ENCODE measurements around the gene TWIST2.
A peak's percentile ranks its signal among the peaks of the same experiment; 100 is the strongest.

TWIST2 gene

GRCh38 chr2:238890618-238891456 is 43.0 kb downstream of the TWIST2 start:
- no peak for DNase-seq (ENCODE audit: low spot score)

DNA sequence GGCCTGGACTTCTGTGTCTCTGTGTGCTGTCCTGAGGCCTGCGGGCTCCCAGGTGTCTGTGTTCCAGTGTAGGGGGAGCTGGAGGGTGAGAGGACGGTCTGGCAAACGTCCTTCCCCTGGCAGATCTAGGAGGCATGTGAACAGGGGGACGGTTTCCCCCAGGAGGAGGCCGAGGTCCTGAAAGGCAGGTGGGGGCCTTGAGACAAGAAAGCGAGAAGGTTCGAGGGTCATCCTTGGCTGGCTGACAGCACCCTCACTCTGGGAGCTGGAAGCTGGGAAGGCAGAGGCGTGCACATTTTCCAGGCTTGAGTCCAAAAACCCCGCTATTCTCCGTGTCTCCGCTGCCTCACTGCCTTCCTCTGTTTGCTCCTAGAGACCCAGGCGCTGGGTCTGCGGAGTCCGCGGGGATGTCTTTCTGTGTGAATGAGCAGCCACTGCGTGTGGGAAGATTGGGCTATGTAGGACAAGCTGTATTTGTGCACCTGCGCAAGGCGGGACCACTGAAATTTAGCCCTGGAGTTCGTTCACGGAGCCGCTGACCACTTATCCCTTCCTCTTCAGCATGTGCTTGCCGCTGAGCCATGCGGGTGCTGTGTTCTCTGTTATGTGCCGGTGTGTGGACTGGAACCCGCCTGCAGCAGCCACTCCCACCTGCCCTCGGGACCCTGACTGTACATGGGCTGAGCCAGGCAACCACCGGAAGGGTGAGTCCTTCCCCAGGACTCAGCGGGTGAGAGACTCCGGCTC is 43.7 kb downstream of the TWIST2 start:
- DNase-seq (ENCODE audit: low spot score): no peak

DNA sequence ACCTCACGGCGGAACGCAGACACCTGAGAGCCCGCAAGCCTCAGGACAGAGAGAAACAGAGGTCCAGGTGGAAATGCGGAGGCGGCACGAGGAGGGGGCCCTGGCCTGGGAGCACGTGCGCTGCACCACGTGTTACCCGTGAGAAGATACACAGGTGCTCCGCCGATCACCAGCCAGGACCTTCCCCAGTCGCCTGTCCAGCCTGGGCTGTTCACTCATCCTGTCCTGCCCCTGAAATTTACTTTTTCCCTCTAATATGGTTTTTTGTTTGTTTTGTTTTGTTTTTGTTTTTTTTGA is 44.3 kb downstream of the TWIST2 start:
- DNase-seq (ENCODE audit: low spot score): no peak

DNA sequence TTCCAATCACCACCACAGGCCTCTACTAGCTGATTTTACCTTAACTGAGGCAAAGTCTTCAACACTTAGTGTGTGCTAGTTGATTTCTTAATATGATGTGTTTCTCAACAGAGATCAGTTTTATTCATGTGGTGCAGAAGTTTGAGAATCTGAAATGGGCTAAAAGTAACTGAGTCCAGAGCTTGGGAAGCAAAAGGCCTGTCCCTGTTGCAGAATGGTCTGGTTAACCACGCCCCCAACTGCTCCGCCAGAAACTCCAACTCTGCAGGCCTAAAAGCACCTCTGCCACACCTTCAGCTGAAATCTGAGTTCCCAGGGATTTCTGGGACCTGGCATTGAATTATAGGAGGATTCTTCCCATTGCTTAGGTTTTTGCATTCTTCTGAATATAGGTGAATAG is 44.9 kb downstream of the TWIST2 start:
- DNase-seq (ENCODE audit: low spot score): no peak

DNA sequence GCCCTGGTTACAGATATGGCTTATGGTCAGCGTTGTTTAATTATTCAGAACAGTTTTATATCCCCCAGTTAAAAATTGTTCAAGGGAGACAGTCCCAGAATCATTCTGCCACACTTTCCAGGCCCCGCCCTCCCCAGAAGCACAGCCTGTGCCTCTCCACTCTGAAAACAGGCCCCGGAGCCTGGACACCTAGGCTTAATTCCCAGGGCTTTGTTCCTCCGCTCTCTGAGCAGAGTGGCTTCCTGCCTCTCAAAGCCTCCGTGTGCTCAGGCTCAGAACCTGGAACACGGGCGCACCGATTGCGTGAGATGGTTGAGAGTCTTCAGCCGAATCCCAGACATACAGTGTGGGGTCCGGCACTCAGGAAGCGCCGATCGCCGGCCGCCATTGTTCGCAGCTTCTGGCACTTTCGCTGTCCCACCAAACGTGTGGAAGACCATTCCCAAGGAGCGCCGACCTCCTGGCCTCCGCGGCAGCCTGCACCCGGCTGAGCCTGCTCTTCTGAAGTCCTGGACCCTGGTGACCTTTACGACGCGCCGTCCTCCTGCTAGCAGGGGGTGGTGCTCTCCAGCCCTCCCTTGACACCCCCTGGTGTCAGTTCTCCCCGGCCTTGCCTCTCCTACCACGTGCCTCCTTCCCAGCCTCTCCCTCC is 45.6 kb downstream of the TWIST2 start:
- no peak for DNase-seq (ENCODE audit: low spot score)

DNA sequence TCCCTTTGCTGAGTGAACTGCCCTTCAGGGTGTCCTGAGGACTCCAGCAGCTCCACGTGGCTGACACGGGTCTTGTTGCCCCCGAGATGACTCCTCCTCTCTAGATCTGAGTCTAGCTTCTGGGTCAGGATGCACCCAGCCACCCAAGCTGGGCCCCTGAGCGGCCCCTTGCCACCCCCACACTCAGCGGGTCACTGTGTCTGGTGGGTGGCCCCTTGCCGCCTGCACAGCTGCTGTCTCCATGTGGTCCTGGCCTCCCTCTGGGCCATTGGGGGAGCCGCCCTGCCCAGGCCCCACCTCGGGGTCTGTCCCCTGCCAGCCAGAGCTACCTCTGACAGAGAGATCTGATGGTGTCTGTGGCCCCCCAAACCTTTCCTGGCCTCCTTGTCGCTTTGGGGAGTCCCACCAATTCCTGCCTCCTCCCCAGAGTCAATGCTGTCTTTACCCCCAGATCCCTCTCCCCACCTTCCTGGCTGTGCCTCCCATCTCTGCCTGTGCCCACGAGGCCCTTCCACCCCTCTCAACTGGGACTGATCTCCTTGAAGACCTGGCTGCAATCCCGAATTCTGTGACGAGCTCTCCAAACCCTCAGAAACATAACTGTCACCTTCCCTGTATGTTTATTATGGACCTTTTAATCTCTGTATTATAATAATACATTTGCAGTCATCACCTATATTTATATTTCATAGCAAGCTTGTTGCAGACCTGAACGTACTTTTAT is 46.5 kb downstream of the TWIST2 start:
- no peak for DNase-seq (ENCODE audit: low spot score)

DNA sequence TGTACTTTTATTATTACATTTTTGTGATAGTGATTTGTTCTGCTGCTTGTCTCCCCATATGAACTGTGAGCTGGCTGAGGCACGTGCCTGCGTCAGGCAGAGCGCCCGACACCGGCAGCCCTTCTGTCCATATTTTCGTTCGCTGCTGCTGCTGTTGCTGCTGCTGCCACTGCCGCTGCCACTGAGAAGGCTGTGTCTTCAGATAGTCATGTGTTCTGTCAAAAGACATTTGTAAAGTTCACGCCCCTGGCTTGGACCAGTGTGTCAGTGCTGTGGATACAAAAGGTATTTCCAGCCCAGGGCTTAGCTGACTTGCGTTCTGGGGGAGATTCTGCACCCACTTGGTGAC is 47.0 kb downstream of the TWIST2 start:
- DNase-seq (ENCODE audit: low spot score): no peak

GRCh38 chr2:238895361-238895882 is 47.5 kb downstream of the TWIST2 start:
- DNase-seq (ENCODE audit: low spot score): no peak

DNA sequence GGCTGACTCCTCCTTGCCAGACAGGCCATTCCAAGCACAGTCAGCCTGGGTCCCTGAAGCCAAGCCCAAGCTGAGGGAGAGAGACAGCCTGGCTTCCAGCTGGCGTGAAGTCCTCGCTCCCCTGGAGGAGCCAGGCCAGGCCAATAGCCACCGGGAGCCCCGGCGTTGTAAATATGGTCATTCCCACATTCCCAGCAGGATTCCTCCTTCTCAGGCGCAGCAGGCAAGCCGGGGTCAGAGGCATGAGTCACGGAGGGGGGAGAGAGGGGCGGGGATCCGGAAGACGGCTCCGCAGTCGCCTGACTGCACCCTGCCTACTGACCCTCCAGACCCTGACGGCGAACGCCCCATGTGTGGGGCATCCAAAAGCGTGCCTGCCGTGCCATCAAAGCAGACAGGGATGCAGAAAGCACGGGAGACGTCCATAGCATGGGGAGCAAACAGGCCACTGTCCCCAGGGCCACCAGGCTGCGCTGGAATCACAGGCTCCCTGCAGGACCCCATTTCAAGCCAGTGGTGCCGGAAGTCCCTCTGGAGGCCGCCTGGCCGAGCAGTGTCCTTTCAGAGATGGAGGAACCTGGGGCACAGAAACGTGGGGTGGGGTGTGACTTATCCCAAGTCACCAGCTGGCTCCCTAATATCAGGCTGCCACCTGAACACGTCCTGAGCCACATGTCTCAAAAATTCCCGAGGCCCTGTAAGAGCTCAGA is 48.2 kb downstream of the TWIST2 start:
- DNase-seq (ENCODE audit: low spot score): peak; percentile 90

DNA sequence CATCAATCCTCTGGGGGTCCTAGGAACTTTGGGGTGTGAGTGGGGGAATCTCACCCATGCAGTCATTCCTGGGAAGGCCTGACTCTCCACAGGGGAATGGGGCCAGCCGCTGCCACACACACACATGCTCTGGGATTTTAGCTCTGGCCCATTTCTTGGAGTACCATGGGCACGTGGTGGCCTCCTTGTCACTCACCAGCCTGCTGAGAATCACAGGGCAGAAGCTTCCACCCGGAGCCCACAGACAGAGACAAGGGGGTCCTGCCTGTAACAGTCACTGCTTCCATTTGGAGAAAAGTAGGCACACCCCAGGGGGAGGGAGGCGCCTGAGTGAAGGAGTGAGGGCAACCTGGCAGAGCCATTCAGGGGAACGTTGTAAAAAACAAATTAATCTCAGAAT is 48.8 kb downstream of the TWIST2 start:
- DNase-seq (ENCODE audit: low spot score): no peak

GRCh38 chr2:238897122-238897880 is 49.4 kb downstream of the TWIST2 start:
- no peak for DNase-seq (ENCODE audit: low spot score)

DNA sequence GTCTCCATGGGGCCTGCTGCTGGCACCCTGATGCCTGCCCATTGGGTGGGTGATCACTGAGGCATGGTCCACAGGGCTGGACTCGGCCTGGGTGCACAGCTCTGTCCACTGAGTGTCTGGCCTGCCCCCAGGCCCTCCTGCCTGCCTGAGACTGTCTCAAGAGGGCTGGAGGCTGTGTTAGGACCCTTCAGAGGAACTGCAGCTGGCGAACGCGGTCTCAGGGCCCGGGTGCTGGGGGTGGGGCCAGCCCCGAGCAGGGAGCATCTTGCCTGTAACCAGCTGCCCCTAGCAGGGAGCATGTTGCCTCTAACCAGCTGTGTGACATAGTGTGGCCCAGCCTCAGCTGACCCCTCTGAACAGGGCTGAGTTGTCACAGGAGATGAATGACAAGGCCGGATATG is 50.0 kb downstream of the TWIST2 start:
- no peak for DNase-seq (ENCODE audit: low spot score)

- DNase-seq (ENCODE audit: low spot score): no peak
These were observed 50.8 kb downstream of the TWIST2 start for GRCh38 chr2:238898534-238899281.

DNA sequence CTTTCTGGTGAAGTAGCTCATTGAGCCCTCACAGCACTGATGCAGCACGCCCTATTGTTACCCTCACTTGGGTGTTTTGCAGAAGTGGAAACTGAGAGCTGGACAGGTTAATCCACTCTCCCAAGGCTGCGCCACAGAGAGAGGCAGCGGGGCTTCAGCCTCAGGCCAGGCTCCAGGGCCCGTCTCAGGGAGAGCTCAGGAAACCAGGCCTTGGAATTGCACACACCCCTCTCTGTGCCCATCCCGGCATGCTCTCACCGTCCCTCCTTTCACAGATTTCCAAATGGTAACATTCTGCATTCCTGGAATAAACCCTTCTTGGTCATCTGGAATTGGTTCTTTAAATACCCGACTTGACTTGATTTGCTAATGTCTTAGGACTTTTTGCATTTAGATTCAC is 51.5 kb downstream of the TWIST2 start:
- DNase-seq (ENCODE audit: low spot score): no peak

DNA sequence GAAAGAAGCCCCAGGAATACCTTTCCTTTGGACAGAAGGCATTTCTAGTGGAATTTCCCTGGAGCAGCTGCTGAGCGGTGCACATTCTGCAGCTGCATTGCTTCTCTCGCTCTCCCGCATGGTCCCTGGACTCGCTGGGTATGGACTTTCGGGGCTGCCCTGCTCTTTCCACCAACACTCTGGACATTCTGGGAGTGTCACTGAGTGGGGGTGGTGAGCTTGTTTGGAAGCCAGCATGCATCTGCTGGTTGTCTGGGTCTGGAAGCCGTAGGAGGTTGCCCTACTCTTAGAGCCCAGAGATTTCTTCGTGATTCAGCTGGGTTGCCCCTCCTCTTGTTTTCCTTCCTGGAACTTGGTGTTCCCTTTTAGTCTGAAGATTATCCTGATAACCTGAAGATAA is 52.6 kb downstream of the TWIST2 start:
- DNase-seq (ENCODE audit: low spot score): no peak

GRCh38 chr2:238901461-238902057 is 53.7 kb downstream of the TWIST2 start:
- no peak for DNase-seq (ENCODE audit: low spot score)

DNA sequence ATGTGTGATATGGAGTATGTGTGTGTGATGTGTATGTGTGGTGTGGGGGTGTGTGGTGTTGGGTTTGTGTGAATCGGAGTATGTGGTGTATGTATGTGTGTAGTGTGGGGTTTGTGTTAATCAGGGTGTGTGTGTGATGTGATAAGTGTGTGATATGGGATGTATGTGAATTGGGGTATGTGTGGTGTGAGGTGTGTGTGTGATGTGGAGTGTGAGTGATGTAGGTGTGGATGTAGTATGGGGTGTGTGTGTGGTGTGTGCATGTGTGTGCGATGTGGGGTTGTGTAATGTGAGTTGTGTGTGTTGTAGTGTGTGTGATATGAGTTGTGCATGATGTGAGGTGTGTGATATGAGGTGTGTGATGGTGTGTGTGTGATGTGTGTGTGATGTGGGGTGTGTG is 54.4 kb downstream of the TWIST2 start:
- no peak for DNase-seq (ENCODE audit: low spot score)

- no peak for DNase-seq (ENCODE audit: low spot score)
These were observed 55.3 kb downstream of the TWIST2 start for GRCh38 chr2:238903141-238903540.

GRCh38 chr2:238904177-238904576 is 56.3 kb downstream of the TWIST2 start:
- no peak for DNase-seq (ENCODE audit: low spot score)

- DNase-seq (ENCODE audit: low spot score): no peak
These were observed 56.8 kb downstream of the TWIST2 start for GRCh38 chr2:238904716-238905115.

Measured in AG08395 (cell line).